ENCODE measurements around the gene CSRNP3.

GRCh38 chr2:165549619-165550018, 80.1 kb downstream of the CSRNP3 start:
- TF ChIP-seq CTCF (IDR thresholded peaks at IDR 0.05; ENCODE audit: poor library complexity) (no peak), EZH2 (IDR thresholded peaks at IDR 0.05; ENCODE audit: borderline replicate concordance) (no peak), EZH2phosphoT487 (IDR thresholded peaks at IDR 0.05; ENCODE audit: low read depth, severe bottlenecking, unreplicated experiment) (no peak)

Data from hepatocyte (in vitro differentiated cells).